Epithelial cell of prostate (primary cell): ENCODE data around the gene PRRT1.
A peak's percentile ranks its signal among the peaks of the same experiment; 100 is the strongest.

Source experiments
- DNase-seq: peaks from one replicate; pipeline ENCODE4 v3.0.0-alpha.2; 2011; ENCODE audit warnings: low read depth, low spot score
- H3K27ac ChIP-seq: fragments of 450-650 bp; 2 replicates; pipeline ENCODE4 v1.5.1; 2017; ENCODE audit warnings: mild to moderate bottlenecking

PRRT1 gene

DNA sequence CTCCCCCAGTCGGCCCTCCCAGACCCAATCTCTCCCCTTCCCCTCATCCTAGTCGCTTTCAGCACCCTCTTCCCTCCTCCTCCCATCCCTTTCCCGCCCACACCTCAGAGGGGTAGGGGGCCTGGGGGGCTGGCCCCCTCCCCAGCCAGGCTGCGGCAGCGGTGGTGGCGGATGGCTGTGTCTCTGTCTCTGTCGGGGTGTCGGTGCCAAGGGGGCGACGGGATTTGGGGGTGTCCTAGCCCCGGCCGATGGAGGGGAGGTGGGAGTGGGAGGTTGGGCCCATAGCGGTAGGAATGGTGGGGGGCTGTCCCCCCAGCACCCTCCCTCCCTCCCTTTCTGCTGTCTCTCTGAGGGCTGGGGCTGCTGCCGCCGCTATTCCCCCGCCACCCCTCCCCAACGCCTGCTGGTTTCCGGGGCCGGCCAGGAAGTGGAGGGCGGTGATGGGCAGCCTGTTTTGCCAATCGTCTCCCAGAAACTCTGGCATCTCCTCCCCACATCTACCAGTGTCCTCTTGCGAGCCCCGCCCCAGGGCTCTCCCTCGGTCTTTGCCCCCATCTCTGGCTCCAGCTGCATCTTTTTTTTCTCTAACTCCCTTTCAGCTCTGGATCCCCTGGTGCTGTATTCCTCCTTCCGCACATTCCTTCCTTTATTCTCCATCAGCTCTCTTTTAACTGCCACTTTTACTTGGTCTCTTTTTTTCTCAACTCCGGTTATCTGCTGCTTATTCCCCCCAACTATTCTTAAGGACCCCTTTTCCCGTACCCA, 24.2 kb upstream of the PRRT1 start, which contains the start of gene AGPAT1:
Gene AGPAT1, minus strand, starts transcription at position 374 of the 765 bp plus-strand sequence. CDS start 4,588 bp downstream, outside the sequence.
- peak; percentile 80 for DNase-seq
- peak within 1 kb of the TSS; percentile 97 for H3K27ac ChIP-seq

- no peak for DNase-seq
- peak overlapping the region; percentile 97 for H3K27ac ChIP-seq
Measured at GRCh38 chr6:32175322-32175710, 23.6 kb upstream of the PRRT1 start.

DNA sequence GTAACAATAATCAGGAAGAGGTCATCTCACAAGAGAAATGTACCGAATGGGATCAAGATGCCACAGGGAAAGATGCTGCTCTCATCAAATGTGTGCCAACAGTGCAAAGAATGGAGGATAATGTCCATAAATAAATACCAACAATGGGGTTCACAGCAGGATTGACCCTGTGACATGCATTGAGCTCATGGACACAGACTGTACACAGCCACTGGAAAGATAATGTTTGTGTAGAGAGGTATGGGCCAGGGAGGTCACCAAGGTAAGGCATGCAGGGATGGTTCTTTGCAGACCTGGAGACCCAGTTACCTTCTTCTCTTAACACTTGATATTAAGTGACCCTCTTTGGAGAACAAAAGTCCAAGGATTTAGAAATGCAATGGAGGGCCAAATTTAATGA, 22.7 kb upstream of the PRRT1 start:
- no peak overlapping the region for H3K27ac ChIP-seq
- DNase-seq: no peak

- DNase-seq: no peak
- no peak overlapping the region for H3K27ac ChIP-seq
Measured at GRCh38 chr6:32173051-32173727, 21.4 kb upstream of the PRRT1 start.

DNA sequence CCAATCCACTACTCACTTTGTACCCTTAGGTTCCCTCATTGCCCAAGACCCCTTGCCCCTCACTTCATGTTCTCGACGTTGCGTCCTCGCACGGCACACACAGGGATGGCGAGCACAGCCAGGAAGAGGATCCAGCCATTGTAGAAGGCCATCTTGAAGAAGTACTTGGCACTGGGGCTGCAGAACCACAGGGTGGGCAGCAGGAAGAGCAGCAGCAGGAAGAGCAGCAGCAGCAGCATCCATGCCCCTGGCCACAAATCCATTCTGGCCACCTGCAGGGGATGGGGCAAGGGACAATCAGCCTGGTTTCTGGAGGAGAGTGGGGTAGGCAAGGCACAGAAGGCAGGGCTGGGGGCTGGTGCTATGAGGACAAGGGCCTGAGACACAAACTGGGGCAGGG, 19.5 kb upstream of the PRRT1 start:
- DNase-seq: no peak

GRCh38 chr6:32170294-32170693, 18.6 kb upstream of the PRRT1 start:
- DNase-seq: no peak
- no peak overlapping the region for H3K27ac ChIP-seq

More for the DNA sequence above, 19.5 kb upstream of the PRRT1 start:
- H3K27ac ChIP-seq: no peak overlapping the region

GRCh38 chr6:32168807-32169591, 17.3 kb upstream of the PRRT1 start:
- no peak for DNase-seq
- H3K27ac ChIP-seq: no peak overlapping the region

DNA sequence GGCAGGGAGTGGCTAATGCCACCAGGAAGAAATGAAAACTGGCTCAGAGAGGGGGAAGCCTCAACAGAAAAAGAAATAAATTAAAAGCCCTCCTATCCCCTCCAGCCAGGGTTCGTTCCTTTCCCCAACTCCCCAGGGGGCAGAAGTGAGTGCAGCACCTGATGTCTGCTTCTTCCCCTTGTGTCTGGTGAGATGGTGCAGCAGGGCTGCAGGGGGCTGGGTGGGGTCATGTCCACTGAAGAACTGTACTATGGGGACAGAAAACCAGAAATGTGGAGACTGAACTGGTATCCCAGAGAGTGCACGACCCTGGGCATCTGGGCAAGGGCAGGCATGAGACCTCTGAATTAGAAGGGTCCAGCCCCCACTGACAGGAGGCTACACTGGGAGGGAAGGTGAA, 16.6 kb upstream of the PRRT1 start:
- H3K27ac ChIP-seq: no peak overlapping the region
- DNase-seq: no peak

GRCh38 chr6:32167761-32168262, 16.1 kb upstream of the PRRT1 start:
- DNase-seq: no peak
- no peak overlapping the region for H3K27ac ChIP-seq

- DNase-seq: no peak
- H3K27ac ChIP-seq: no peak overlapping the region
Measured at GRCh38 chr6:32167154-32167760, 15.5 kb upstream of the PRRT1 start.

GRCh38 chr6:32166411-32167061, 14.8 kb upstream of the PRRT1 start:
- no peak for DNase-seq
- no peak overlapping the region for H3K27ac ChIP-seq

DNA sequence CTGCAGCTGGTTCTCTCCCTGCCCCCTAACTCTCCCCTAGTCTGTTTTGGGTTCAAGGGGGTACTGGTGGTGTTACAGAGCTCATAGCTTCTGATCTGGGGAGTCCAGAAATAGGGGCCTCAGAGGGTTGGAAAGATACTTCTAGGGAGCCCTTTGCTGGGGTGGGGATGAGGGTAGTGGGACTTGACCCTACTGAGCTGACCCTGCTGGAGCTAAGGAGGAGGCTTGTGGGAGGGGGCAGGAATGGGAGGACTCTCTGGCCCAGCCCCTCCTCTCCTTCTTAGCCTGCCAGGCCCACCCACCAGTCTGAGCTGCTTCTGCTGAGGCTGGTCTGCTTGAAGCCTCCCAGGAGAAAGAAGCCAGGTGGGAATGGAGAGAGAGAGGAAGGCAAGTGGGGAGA, 12.6 kb upstream of the PRRT1 start, which contains the start of gene EGFL8:
Gene EGFL8, plus strand, starts transcription at position 301 of the 400 bp plus-strand sequence. CDS start 1,571 bp downstream, outside the sequence.
- H3K27ac ChIP-seq: no peak within 1 kb of the TSS
- DNase-seq: no peak

DNA sequence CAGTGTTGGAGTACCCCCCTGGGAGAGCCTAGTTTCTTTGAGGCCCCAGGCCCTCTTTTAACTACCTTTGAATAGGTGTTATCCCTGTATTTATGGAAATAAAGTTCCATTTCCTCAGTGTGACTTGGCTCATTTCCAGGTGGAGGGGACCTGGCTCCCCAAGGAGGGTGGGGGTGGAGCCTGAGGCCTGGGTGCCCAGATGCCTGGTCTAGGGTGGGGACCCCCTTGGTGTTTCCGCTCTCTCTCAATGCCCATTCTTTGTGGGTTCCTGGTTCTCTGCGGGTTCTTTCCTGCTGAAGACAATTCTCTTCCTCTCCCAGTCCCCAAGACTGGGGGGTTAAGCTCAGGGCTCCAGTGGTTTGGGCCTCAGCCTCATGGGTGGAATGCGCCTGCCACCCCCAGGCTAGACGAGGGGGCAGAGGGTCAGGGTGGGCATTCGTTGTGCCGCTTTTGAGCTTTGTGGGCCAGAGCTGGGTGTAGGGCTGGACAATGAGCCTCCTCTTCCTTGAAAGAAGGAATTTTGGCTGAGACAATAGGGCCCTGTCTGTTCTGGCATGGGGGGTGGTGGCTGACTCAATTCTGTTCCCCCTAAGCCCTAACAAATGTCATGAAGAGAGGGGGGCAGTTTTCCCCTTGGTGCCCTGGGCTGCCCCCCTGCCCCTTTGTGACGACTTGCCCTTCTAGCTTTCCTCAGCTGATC, 12.0 kb upstream of the PRRT1 start:
- no peak overlapping the region for H3K27ac ChIP-seq
- no peak for DNase-seq

DNA sequence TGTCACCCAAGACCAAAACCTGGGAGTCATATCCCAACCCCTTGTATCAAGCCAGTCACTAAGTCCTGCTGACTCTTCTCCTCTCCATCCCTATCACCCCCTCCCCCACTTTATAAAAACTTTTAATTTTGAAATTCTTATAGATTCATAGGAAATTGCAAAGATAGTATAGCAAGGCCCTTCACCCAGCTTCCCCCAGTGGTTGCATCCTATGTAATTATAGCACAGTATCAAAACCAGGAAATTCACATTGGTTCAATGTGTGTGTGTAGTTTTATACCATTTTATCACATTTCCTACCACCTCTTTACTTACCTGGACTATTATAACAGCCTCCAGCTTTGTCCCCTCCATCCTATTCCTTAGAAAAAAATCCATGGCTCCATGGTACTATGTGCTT, 6.3 kb upstream of the PRRT1 start:
- no peak for DNase-seq
- no peak overlapping the region for H3K27ac ChIP-seq

DNA sequence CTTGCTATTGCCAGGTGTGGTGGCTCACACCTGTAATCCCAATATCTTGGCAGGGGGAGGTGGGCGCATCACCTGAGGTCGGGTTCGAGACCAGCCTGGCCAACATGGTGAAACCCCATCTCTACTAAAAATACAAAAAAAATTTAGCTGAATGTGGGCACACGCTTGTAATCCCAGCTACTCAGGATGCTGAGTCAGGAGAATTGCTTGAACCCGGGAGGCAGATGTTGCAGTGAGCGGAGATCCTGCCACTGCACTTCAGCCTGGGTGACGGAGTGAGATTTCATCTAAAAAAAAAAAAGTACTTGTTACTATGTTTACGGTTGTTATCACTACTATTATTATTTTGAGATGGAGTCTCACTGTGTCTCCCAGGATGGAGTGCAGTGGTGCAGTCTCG, 5.2 kb upstream of the PRRT1 start:
- H3K27ac ChIP-seq: no peak overlapping the region
- DNase-seq: no peak

DNA sequence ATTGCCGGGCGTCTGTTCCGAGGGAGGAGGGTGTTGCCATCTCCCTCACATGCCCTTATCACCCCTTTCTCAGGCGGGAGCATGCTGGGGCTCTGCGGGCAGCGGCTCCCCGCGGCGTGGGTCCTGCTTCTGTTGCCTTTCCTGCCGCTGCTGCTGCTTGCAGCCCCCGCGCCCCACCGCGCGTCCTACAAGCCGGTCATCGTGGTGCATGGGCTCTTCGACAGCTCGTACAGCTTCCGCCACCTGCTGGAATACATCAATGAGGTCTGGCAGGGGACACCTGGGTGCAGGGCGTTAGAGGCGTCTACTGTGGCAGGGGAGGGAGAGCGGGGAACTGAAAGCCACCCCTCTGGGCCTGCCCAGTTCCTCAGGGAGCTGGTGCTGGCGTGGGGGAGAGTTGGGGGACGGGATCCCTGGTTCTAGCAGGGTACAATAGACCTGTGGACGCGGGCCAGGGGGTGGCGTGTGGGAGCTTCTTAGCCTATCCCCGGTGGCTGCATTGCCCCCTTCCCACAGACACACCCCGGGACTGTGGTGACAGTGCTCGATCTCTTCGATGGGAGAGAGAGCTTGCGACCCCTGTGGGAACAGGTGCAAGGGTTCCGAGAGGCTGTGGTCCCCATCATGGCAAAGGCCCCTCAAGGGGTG, 2.9 kb upstream of the PRRT1 start:
- DNase-seq: no peak
- H3K27ac ChIP-seq: peak overlapping the region; percentile 58

- H3K27ac ChIP-seq: peak within 1 kb of the TSS; percentile 58
- no peak for DNase-seq
Measured at GRCh38 chr6:32153564-32154513, 2.1 kb upstream of the PRRT1 start, which contains the start of gene PPT2. Gene PPT2 (plus strand): TSS chr6:32154141. CDS start chr6:32154595, 454 bp downstream.
